ENCODE data around the gene SYNDIG1.

Gene SYNDIG1

DNA sequence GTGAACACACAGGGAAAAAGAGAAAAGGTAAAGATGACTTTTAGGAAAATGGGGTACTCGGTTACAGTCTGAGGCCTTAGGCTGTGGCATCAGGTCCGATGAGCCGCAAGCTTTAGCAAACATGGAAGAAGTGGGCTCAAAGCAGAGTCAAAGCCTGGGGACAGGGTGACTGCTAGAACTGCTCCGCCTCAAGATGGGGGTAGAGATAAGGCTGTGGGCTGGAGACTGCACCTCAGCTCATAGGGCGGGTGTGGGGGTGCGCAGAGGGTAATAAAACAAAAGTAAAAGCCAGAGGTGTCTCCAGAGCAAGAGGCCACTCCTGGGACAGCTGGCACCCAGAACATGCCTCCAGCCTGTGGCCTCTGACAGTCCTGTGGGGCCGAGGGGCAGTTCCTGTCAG is 21.3 kb upstream of the SYNDIG1 start:
- no peak for DNase-seq (ENCODE audit: low spot score)

GRCh38 chr20:24449026-24449720 is 20.3 kb upstream of the SYNDIG1 start:
- no peak for DNase-seq (ENCODE audit: low spot score)

- no peak for DNase-seq (ENCODE audit: low spot score)
These were observed 19.3 kb upstream of the SYNDIG1 start for GRCh38 chr20:24450177-24450576.

GRCh38 chr20:24450624-24451376 is 18.6 kb upstream of the SYNDIG1 start:
- no peak for DNase-seq (ENCODE audit: low spot score)

GRCh38 chr20:24451428-24451827 is 18.0 kb upstream of the SYNDIG1 start:
- no peak for DNase-seq (ENCODE audit: low spot score)

GRCh38 chr20:24452016-24452415 is 17.4 kb upstream of the SYNDIG1 start:
- DNase-seq (ENCODE audit: low spot score) = no peak

- no peak for DNase-seq (ENCODE audit: low spot score)
These were observed 16.8 kb upstream of the SYNDIG1 start for GRCh38 chr20:24452498-24453127.

DNA sequence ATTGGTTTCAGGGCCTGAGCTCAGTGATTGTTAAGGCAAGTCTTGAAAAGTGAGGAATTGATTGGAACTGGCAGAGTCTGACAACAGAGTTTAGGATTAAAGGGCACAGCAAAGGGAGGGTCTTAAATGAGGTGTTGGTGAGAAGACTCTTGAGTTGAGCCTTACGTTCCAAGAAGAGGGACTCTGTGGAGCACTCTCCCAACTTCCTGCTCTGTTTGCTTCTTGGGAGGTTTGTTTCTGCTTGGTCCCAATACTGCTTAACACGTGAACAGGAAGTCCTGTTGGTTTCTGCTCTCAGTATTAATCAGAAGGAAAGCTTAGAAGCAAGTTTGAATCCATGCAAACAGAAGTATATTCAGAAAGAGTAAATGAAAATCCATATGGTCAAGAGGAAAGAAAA is 15.6 kb upstream of the SYNDIG1 start:
- no peak for DNase-seq (ENCODE audit: low spot score)

DNA sequence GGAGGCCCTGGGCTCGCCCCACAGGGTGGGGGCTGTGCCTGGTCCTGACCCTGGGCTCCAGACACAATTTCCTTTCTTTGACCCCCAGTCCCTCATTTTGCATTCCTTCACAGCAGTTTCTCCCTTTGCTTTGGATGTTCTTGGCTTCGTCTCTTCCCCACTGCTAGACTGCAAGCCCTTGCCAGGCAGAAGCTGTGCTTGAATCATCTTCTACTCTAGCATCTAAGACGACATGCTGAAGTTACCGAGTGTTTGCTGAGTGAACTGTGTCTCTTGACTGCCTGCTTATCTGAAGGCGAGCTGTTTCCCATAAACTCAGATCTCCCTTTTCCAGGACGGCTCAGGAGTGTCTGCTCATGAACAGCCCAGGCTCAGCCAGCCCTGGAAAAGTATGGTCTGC is 14.3 kb upstream of the SYNDIG1 start:
- DNase-seq (ENCODE audit: low spot score) = no peak

DNA sequence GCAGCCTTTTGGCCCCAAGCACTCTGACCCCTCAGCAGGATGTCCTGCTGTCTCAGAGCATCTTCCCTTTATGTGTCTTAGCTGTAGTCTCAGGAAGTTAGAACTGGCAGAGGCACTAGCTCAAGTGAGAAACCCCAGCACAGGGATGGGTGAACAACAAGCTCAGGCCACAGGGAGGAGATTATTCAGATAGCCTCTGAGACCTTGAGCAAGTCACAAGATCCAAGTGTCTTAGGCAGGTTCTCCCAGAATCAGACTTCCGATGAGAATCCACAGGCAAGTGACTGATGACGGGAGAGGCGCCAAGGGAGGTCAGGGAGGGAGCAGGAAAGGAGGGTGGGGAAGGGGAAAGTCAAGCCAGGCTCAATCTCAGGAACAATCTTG is 13.0 kb upstream of the SYNDIG1 start:
- DNase-seq (ENCODE audit: low spot score) = no peak

DNA sequence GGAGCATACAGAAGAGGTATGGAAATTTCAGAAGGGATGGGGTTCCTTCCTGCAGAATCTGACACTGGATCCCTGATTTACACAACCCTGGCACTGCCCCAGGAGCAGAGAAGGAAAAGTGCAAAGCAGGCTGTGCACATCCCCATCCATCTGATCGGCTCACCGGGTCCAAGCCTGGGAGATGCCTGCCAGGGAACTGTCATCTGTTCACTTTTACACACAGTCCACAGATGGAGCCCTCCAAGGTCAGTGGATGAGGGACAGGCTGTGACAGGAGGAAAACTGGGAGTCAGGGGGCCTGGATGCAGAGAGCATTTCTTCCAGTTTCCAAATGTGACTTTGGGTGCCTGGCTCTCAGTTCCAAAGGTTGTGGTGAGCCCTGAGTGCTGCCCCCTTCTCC is 11.0 kb upstream of the SYNDIG1 start:
- no peak for DNase-seq (ENCODE audit: low spot score)

- no peak for DNase-seq (ENCODE audit: low spot score)
These were observed 9.7 kb upstream of the SYNDIG1 start for GRCh38 chr20:24459733-24460132.

GRCh38 chr20:24460712-24461111 is 8.7 kb upstream of the SYNDIG1 start:
- no peak for DNase-seq (ENCODE audit: low spot score)

DNA sequence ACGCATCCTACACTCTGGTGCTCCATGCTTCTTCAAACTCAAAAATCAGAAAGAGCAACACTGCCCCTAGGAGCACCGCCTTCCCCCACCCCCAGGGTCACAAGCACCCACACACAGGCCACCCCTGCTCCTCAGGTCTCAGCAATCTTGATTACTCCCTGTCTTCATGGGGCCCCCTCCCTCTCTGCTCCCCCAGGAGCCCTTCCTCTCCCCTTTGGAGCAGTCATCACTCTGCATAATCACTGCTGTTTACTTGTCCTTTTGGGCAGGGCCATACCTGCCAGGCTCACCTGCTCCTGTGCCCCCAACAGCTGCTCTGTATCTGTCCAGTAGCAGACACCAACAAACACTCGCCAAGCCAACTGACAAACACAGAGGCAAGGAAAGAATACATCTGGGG is 7.6 kb upstream of the SYNDIG1 start:
- no peak for DNase-seq (ENCODE audit: low spot score)

- no peak for DNase-seq (ENCODE audit: low spot score)
These were observed 6.9 kb upstream of the SYNDIG1 start for GRCh38 chr20:24462460-24463010.

DNA sequence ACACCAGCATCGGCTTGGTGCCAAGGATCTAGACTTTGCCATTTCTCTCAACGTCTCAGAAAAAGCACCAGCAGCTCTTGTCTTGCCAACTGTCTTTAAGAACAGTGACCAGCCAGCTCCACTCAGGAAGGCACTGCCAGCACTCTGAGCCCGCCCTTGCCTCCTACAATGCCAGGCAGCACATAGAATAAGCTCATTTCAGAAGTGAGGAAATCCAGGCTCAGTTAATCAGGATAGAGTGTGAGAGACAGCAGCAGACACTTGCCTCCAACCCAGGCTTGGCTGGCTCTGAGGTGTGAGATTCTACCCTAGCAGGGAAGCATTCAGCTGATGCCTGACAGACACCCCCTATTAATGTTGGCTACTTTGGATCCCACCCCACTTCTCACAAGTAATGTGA is 4.3 kb upstream of the SYNDIG1 start:
- DNase-seq (ENCODE audit: low spot score) = no peak

GRCh38 chr20:24465730-24466129 is 3.7 kb upstream of the SYNDIG1 start:
- DNase-seq (ENCODE audit: low spot score) = peak; percentile 87

DNA sequence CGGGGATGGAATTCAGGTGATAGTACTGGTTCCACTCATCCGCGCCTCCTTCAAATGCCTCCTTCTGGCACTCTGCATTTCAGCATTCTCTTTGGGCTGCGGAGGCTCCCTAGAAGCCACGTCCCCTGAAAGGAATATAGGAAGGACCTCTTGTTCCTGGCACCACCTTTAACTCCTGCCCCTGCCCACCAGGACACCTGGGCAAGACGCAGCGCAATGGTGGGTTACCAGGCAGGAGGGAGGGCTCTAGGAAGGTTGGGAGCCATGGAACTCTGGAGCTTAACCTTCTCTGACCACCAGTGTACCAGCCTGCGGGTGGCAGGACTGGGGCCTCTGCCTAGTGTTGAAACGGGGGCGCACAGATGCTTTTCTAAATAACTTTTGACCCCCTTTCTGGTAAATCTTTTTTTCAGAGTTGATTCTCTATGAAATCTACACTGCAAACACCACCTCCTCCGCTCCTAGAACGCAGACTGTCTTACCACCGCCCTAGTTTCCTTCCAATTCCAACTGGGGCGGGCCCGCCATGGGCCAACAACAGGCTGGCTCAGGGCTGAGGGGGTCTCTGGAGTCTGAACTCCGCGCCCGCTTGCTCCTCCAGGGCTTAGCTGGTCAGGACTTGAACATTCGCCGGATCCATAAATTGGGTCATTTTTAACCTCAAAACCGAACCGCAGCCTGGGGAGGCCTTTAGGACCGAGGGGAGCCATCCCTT is 871 bp upstream of the SYNDIG1 start:
- DNase-seq (ENCODE audit: low spot score) = no peak

- peak; percentile 43 for DNase-seq (ENCODE audit: low spot score)
These were observed 691 bp downstream of the SYNDIG1 start for GRCh38 chr20:24469894-24470745.

DNA sequence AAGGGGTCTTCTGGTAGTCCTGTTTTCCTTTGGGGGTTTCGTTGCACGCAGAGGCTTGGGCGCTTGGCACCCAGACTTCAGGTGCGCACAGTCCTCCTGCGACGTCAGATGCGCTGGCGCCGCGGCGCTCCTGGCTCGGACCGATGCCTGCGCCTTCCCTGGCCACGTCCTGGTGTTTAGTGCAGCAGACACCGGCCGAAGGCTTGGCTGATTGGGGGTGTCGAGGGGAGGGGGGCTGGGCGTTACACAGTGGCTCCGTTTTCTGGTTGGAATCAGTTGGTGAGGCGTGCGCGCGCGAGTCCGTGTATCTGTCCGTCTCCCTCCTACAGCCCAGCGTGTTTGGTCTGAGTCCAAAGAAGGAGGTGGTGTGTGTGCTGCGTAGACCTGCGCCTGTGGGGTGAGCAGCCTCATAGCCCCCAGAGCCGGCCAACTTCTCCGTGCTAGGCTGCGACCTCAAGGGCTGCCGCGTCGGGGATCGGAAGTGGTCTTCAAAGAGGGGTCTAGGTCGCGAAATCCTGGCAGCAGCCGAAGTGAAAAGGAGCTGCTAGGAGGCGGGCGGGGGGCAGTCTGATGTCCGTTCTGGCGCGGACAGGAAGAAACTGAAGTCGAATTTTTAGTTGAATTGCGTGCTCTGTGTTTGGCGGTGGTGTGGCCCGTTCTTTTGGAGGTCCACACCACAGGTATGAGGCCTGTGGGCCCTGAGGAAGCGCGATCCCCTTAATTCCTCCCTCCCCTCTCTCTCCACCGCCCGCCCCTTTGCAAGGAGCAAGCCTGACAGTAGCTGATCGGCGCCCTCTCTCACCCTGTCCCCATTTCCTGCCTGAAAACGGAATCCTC is 1.5 kb downstream of the SYNDIG1 start:
- no peak for DNase-seq (ENCODE audit: low spot score)

GRCh38 chr20:24472426-24472825 is 3.0 kb downstream of the SYNDIG1 start:
- no peak for DNase-seq (ENCODE audit: low spot score)
